CD4-positive, alpha-beta T cell treated with Interferon alpha-2 for 1 hour (primary cell): ENCODE measurements around the gene SNRNP25.
"Not testable (repeated sequence)": the region's sequence is repeated elsewhere in the genome, so short reads cannot be mapped to it uniquely, and the experiment has no call there.

ENCODE experiments used
- DNase-seq, 2 donors: peaks; one replicate each; pipeline ENCODE4 v3.0.0-alpha.2; 2020 to 2022

Gene SNRNP25

DNA sequence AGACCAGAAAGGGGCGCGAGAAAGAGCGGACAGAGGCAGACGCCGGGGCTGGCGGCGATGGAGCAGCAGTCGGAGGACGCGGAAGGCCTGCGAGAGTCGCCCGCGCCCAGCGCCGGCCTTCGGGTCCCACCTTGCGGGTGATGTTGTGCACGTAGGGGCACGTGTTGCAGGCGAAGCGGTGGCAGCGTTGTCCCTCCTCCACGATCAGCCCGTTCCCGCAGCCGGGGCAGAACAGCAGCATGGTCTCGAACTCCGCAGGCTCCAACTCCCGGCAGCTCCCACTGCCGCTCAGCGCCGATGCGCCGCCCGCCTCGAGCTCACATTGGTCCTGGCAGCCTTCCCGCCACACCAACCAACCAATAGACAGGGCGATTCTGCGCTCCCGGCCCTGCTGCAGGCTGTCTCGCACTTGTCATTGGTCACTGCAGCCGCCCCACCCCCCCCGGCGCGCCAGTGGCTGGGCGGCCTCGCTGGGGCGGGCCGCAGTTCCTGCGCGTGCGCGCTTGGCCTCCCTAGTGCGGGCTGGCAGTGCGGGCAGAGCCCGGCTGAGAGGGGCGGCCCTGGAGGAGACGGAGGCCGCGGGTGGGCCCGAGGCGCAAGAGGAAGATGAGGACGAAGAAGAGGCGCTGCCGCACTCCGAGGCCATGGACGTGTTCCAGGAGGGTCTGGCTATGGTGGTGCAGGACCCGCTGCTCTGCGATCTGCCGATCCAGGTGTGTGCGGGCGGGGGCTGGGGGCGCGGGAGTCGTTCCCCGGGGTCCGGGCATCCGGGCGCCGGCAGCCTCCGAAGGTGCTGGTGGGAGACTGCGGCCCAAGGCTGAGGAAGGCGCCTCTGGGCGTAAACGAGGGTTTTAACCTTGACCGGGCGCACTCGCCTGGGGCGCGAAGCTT, at the start of gene SNRNP25, which contains the start of gene POLR3K:
Gene SNRNP25, plus strand, starts transcription at position 483 of the 891 bp plus-strand sequence. Its CDS starts 189 bp downstream, at position 672.
Gene POLR3K, minus strand, starts transcription at position 263 of the 891 bp plus-strand sequence. Its CDS starts 22 bp downstream, at position 241.
- peak; percentile 98 for DNase-seq

DNA sequence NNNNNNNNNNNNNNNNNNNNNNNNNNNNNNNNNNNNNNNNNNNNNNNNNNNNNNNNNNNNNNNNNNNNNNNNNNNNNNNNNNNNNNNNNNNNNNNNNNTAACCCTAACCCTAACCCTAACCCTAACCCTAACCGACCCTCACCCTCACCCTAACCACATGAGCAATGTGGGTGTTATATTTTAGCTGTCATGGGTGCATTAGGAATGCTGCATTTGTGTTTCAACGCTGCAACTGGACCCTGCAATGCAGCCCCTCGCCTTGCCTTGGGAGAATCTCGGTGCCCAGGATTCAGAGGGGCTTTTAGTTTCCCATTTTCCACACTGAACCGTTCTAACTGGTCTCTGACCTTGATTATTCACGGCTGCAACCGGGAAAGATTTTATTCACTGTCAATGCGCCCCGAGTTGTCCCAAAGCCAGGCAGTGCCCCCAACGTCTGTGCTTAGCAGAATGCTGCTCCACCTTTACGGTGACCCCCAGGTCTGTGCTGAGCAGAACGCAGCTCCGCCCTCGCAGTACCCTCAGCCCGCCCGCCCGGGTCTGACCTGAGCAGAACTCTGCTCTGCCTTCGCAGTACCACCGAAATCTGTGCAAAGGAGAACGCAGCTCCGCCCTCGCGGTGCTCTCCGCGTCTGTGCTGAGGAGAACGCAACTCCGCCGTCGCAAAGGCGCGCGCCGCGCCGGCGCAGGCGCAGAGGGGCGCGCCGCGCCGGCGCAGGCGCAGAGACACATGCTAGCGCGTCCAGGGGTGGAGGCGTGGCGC, 43.5 kb upstream of the SNRNP25 start:
- DNase-seq: no peak

DNA sequence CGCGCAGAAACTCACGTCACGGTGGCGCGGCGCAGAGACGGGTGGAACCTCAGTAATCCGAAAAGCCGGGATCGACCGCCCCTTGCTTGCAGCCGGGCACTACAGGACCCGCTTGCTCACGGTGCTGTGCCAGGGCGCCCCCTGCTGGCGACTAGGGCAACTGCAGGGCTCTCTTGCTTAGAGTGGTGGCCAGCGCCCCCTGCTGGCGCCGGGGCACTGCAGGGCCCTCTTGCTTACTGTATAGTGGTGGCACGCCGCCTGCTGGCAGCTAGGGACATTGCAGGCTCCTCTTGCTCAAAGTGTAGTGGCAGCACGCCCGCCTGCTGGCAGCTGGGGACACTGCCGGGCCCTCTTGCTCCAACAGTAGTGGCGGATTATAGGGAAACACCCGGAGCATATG, 42.9 kb upstream of the SNRNP25 start:
- peak; percentile 94 for DNase-seq

DNA sequence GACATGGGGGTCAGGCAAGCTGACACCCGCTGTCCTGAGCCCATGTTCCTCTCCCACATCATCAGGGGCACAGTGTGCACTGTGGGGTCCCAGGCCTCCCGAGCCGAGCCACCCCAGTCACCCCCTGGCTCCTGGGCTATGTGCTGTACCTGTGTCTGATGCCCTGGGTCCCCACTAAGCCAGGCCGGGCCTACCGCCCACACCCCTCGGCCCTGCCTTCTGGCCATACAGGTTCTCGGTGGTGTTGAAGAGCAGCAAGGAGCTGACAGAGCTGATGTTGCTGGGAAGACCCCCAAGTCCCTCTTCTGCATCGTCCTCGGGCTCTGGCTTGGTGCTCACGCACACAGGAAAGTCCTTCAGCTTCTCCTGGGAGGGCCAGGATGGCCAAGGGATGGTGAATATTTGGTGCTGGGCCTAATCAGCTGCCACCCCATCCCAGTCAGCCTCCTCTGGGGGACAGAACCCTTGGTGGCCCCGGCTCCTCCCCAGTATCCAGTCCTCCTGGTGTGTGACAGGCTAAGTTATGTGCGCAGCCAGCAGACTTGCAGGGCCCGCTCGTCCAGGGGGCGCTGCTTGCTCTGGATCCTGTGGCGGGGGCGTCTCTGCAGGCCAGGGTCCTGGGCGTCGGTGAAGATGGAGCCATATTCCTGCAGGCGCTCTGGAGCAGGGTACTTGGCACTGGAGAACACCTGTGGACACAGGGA, 36.4 kb upstream of the SNRNP25 start:
- not testable (repeated sequence) for DNase-seq

DNA sequence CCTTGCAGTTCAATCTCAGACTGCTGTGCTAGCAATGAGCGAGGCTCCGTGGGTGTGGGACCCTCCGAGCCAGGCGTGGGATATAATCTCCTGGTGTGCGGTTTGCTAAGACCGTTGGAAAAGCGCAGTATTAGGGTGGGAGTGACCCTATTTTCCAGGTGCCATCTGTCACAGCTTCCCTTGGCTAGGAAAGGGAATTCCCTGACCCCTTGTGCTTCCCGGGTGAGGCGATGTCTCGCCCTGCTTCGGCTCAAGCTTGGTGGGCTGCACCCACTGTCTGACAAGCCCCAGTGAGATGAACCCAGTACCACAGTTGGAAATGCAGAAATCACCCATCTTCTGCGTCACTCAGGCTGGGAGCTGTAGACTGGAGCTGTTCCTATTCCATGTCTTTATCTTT, 32.7 kb upstream of the SNRNP25 start:
- DNase-seq: not testable (repeated sequence)

DNA sequence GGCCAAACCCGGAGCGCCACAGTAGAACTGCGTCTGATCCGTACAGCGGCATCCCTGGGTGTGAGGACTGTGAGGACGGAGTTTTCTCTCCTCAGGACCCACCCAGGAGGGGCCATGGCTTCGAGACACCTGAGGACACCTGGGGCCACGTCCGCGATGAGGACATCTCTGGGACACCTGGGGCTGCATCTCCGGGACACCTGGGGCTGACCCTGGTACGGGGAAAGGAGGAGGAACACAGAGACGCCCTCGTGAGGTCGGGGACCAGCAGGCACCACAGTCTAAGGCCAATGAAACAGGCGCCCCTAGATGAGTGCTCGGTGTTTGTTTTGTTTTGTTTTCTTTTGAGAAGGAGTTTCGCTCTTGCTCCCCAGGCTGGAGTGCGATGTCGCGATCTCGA, 29.5 kb upstream of the SNRNP25 start:
- DNase-seq: not testable (repeated sequence)

DNA sequence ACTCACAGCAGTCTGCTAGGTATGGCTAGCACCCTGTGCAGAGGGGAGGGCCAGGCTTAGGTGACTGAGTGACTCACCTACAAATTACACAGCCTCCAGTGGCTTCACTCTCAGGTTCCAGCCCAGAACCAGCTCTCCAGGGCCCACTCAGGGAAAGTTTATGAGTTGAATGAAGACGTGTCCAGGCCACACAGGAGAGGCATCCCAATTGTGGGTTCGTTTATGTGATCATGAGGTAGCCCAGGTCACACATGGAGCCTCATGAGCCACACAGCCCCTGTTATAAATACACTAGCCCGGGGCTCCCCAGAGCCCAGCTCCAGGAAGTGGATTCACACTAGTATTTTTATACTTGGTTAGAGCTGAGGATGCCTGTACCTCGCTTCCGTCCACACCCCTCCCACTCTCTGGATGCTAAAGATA, 27.7 kb upstream of the SNRNP25 start:
- DNase-seq: not testable (repeated sequence)

DNA sequence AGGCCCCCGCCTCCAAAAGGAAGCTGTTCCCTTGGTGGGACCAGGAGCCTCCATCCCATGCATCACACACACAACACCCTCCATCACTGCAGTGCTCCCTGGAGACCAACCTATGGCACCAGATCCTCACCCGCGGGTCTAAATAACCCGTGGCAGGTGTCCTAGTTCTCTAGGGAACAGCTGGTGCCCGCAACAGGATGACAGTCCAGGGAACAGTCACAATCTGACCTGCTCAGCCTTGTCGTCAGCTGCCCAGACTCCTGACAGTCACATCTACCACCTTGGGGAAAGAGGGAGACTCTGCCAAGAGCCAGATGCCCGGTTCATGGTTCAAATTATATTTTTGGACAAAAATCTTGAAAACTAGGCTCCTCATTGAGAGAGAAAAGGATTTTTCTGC, 23.0 kb upstream of the SNRNP25 start:
- not testable (repeated sequence) for DNase-seq

DNA sequence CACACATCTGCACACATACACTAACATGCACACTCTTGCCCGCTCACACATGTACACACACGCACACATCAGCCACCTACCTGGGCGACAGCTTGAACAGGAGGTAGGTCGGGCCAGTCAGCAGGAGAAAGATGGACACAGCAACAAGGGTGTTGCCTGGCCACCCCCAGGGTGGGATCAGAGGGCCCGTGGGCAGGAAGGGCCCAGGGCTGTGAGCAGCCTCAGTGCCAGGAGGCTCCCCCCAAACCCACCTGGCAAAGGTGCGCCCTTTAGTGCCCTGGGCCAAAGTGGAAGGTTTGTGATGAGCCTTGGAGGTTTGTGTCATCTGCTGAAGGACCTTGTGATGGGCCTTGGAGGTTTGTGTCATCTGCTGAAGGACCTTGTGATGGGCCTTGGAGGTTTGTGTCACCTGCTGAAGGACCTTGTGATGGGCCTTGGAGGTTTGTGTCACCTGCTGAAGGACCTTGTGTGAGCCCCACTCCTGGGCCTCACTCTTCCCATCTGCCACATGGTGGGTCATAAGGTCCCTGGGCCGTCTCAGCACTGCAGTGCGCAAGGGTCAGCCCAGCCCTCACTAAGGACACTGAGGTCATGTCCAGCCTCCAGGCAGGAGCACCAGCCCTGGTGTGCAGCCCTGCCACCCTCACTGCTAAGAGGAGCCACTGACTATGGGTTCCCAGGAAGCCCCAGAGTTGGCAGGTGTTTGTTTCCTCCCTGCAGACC, 20.3 kb upstream of the SNRNP25 start:
- not testable (repeated sequence) for DNase-seq

DNA sequence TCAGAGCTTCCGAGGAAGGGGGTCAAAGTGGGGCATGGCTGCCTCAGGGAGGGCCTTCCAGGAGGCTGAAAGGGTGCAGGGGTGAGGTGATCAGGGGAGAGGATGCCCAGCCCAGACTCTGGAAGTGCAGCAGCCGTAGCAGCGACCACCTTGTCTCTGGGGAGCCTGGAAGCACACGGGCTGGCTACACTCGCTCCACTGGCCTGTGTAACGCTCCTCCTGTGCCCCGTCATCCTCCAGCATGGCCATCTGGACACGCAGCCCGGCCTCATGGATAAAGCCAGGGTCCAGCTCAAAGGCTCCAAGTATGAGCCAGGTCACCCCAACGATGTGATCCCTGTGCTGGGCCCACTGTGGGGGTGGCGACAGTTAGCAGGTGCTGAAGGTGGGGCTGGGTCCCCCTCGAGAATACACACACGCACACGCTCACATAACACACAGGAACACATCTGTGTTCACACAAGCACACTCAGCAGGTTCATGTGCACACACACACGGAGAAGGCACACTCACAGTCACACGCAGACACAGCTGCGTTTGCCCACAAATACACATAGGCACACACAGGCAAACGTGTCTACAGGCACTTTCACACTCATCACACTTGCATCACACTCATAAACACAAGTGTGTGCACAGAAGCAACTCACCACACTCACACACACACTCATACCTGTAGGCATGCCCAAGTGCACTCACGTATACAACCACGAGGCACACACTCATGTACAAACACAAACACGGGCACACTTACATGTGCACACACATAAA, 19.6 kb upstream of the SNRNP25 start:
- no peak for DNase-seq

DNA sequence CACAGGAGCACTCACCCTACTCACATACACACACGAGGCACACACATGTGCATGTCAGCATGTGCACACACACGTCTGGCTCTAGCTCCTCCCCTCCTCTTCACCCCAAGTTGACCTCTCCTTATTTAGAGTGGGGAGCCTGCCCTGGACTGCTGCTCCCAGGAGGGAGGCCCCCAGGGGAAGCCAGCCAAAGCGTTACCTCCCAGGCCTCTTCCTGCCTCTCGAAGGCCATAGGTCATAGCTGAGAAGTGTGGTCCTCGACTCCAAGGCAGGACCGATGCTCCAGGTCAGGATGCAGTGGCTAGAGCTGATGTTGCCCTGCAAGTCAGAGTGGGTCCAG, 19.0 kb upstream of the SNRNP25 start:
- DNase-seq: no peak

DNA sequence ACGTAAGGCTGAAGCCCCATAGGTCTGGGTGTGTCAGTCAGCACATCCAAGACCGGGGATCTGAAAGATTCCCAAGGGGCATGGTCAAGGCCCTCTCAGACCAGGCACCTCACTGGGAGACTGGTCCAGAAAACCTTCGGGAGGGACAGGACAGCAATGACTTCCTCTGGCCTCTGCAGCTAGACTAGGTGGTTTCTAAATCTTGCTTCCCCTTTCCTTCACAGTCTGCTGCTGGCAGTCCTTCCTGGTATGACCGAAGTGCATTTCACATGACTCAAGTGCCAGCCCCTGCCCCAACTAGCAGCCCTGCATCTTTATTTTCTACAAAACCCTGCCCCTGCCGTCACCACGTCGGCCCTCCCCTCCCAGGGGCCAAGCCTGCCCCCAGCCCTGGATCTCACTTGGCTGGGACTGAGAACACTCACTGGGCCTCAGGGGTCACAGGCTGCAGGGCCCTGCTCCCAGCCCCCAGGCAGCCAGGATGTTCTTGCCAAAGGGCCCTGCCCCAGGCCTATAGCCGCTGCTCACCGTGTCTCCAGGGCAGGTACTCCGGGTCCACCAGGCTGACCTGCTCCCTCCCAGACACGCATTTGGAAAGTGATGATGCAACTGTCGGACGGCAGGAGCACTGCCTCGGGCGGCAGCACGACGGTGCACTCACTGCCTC, 18.5 kb upstream of the SNRNP25 start:
- peak in 1 of 2 donors; percentile 45 for DNase-seq

DNA sequence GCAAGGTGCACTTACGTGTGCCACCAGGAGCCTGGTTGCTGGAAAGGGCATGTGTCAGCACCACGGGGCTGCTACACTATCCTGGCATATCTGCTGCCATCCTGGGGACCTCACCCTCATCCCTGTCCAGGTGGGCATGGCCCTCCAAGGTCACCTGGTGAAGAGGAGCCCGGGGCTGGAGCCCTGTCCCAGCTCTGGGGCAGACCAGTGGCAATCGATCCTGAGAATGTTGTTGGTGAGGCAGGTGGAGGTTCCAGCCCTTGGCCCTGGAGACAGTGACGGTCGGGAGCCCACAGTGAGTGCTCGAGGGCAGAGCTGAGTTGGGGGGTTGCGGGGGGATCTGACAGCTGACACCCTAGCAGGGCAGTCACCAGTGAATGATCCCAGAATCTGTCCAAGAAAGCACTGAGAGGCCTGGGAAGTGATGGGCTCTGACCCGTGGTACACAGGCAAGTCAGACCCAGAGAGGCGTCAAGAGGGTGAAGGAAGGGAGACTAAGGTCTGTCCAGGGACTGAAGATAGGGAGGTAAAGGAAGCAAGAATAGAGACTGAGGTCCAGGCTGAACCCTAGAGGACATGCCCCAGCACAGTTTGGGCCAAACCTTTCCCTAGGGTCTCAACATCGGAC, 17.8 kb upstream of the SNRNP25 start:
- no peak for DNase-seq

DNA sequence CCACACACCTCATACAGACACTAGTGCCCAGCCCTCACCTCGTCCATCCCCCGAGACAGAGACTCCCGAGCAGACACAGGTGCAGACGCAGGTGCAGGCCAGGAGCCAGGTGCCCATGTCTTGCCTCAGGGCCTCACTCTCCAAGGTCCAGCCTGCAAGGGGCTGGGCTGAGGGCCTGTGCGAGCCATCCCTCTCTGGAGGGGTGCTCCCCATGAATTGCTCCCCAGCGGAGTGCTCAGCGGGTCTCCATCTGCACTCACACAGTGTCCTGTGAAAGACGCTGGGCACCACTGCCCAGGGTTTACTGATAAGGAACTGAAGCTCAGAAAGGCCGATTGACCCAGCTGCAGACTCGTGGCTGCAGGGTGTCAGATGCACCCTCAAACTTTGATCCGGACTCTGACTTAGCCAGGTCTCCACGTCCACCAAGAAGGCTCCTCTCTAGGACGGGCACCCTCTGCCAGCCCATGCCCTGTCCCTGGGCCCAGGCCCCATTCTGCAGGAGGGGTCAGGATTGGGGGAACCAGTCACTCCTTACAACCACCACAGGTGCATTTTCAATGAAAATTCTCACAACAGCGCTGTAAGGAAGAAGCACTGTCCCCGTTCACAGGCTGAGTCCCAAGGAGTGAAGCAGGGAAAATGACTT, 17.2 kb upstream of the SNRNP25 start:
- DNase-seq: no peak

DNA sequence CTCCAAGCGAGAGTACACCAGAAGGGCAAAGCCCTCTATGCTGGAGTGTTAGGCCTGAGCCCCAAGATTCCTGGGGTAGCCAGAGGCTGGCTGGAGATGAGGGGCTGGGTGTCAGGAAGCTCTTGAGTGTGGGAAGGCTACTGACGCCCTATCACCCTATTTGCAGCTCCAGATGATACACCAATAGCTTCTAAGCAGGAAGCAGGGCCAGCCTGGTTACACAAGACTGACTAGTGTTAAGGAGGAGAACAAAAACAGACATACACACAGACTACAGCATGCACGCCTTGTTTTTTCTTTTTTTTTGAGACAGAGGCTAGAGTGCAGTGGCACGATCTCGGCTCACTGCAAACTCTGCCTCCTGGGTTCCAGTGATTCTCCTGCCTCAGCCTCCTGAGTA, 16.1 kb upstream of the SNRNP25 start:
- peak in 1 of 2 donors; percentile 23 for DNase-seq

DNA sequence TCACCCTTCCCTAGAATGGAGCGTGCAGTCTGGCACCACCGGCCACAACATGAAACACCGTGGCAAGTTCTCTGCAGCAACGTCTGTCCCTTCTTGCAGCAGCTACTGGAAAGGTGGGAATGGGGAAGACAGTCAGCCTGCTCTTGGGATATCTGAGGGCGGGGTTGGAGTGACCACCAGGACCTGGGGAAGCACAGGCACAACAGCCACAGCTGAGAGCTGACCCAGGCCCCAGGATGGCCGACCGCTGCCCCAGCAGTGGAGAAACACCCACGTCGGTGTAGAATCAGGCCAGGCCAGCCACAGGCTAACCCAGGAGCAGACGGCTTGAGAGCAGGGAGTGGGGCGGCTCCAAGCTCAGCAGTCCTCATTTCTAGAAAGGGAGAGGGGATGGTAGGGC, 15.4 kb upstream of the SNRNP25 start:
- not testable (repeated sequence) for DNase-seq

DNA sequence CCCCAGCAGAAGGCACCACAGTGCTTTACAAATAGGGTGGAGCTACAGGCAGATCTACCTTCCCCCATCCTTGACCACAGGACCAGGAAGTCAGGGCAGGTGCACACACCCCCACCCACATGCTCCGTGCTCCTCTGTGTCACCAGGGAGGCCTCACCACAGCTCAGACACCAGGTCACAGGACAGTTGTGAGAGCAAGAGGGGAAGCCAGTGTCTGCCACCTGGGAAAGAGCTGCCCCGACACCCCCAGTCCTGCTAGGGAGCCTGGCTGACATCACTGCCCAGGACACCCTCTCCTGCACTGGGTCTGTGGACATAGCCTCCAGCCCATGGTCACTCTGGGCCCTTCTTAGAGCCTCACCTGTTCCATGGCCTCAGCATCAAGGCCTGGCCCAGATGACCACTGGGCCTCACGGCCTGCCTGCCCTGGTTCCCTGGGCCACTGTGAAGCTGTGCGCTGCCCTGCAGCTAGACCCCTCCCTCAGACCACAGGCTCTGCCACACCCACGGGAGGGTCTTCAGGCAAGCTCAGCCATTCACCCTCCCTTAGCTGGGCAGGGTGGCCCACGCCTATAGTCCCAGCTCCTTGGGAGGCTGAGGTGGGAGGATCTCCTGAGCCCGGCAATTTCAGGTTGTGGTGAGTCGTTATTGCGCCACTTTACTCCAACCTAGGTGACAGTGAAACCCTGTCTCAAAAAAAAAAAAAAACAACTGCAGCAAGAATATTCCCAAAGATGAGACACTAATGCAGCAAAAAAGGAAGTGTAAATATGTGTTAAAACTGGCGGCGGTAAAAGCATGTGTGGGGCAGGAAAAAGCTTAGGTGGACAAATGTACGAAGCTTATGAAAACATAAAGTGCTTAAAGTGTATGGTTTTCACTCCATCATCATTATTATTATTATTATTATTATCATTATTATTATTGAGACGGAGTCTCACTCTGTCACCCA, 14.4 kb upstream of the SNRNP25 start:
- peak; percentile 67 to 75 for DNase-seq

DNA sequence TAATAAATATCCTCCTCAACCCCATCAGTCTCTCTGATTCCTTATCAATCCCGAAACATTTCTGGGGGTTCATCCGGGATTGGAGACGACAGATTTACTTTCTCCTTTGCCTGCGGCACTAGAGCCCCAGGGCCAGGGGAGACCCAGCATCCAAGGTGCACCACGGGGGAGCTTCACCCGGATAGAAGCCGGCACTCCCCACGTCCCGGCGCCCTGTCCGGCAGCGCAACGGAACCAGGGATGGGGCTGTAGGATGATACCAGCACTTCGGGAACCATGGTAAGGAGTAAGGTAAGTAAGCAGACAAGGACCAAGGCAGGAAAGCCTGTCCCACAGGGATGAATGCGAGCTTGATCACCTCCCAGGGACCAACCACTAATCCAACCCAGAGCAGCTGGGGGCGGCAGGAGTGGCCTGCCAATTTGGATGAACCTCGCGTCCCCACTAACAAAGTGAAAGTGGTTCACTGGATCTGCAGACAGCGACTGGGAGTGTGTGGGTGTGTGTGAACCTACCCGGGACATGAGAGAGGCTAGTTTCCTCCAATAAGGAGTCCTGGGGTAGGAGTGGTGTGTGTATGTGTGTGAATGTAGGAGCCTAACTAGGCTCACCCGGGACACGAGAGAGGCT, 12.1 kb upstream of the SNRNP25 start:
- no peak for DNase-seq
